Measurements from ENCODE around the gene CD55. TPM values are rescaled to one million over a fixed set of nuclear protein-coding genes. Genes with fewer than 3 reads are reported as not detected.

The CD55 gene
- total and polyA plus RNA-seq, 12 donors: 76.1 to 600 (median 244) TPM

GRCh38 chr1:207328908-207329440 lies 7.5 kb downstream of the CD55 start:
- no peak overlapping the region for H3K4me3 ChIP-seq
- WGBS, 4 donors: 95 to 100% (median 98%) methylated on average over 3 of the region's 3 CpGs
- H3K27me3 ChIP-seq: no peaks in the 10 kb centered on the region
- intact Hi-C loops (cut with DNase I): loop anchor here in 1 of 2 donors (10.0 kb wide), 1 partner anchor 114 kb away; no protein-coding TSS in a partner anchor
- no peak for DNase-seq
- peak overlapping the region in 1 of 5 donors; percentile 27 for H3K27ac ChIP-seq
- H3K4me1 ChIP-seq (replicated peaks in 1 of 2): peaks cover 8 to 13% of the 10 kb centered on the region in 2 donors
- H3K36me3 ChIP-seq (replicated peaks in 1 of 2): peaks cover 0 to 58% of the 10 kb centered on the region in 2 donors
- peaks cover 0 to 1% (median 0%) of the 10 kb centered on the region in 3 donors for H3K9me3 ChIP-seq (replicated peaks in 1 of 3)
- peak in 1 of 2 donors; percentile 2 for TF ChIP-seq POLR2A (IDR thresholded peaks at IDR 0.05)
- TF ChIP-seq, protein P1, sequence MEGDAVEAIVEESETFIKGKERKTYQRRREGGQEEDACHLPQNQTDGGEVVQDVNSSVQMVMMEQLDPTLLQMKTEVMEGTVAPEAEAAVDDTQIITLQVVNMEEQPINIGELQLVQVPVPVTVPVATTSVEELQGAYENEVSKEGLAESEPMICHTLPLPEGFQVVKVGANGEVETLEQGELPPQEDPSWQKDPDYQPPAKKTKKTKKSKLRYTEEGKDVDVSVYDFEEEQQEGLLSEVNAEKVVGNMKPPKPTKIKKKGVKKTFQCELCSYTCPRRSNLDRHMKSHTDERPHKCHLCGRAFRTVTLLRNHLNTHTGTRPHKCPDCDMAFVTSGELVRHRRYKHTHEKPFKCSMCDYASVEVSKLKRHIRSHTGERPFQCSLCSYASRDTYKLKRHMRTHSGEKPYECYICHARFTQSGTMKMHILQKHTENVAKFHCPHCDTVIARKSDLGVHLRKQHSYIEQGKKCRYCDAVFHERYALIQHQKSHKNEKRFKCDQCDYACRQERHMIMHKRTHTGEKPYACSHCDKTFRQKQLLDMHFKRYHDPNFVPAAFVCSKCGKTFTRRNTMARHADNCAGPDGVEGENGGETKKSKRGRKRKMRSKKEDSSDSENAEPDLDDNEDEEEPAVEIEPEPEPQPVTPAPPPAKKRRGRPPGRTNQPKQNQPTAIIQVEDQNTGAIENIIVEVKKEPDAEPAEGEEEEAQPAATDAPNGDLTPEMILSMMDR (IDR thresholded peaks at IDR 0.05): no peak

DNA sequence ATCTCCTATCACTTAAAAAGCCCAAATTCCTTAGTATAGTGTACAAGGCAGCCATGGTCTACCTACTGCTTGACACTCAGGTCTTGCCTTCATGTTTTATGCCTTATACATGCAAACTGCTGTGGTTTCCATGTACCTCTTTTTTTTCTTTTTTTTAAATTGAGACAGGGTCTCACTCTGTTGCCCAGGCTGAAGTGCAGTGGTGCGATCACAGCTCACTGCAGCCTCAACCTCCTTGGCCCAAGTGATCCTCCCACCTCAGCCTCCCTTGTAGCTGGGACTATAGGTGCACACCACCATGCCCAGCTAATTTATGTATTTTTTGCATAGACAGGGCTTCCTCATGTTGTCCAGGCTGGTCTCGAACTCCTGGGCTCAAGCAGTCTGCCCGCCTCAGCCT lies 8.0 kb downstream of the CD55 start:
- no peaks in the 10 kb centered on the region for H3K27me3 ChIP-seq
- H3K27ac ChIP-seq: no peak overlapping the region
- no peak for DNase-seq
- peaks cover 5 to 9% of the 10 kb centered on the region in 2 donors for H3K4me1 ChIP-seq (replicated peaks in 1 of 2)
- WGBS, 4 donors: 97 to 99% (median 98%) methylated on average over 3 of the region's 3 CpGs
- H3K4me3 ChIP-seq: no peak overlapping the region
- TF ChIP-seq POLR2A (IDR thresholded peaks at IDR 0.05): no peak
- TF ChIP-seq, protein P1 (IDR thresholded peaks at IDR 0.05): no peak
- peaks cover 0 to 4% (median 0%) of the 10 kb centered on the region in 3 donors for H3K9me3 ChIP-seq (replicated peaks in 1 of 3)
- intact Hi-C loops (cut with DNase I): loop anchor here in 1 of 2 donors (10.0 kb wide), 1 partner anchor 115 kb away; no protein-coding TSS in a partner anchor
- peaks cover 0 to 58% of the 10 kb centered on the region in 2 donors for H3K36me3 ChIP-seq (replicated peaks in 1 of 2)

GRCh38 chr1:207330011-207330710 lies 8.7 kb downstream of the CD55 start:
- Histone ChIP-seq H3K27ac (no peak overlapping the region), H3K27me3 (no peaks in the 10 kb centered on the region), H3K4me3 (no peak overlapping the region), H3K4me1 (replicated peaks in 1 of 2) (peaks cover 0 to 7% of the 10 kb centered on the region in 2 donors), H3K9me3 (replicated peaks in 1 of 3) (peaks cover 0 to 4% (median 0%) of the 10 kb centered on the region in 3 donors), H3K36me3 (replicated peaks in 1 of 2) (peaks cover 0 to 58% of the 10 kb centered on the region in 2 donors)
- TF ChIP-seq POLR2A (IDR thresholded peaks at IDR 0.05): no peak
- TF ChIP-seq, protein P1 (IDR thresholded peaks at IDR 0.05): no peak
- no peak for DNase-seq
- intact Hi-C loops (cut with DNase I): no loop called here
- 73 to 86% (median 77%) methylated on average over 5 of the region's 5 CpGs for WGBS, 4 donors

Measured in adrenal gland (tissue), 12 donors.